ENCODE results near the gene ACTL8. TPM values are rescaled to one million over a fixed set of nuclear protein-coding genes. Genes with fewer than 3 reads are reported as not detected.
"Not testable (repeated sequence)": the region's sequence is repeated elsewhere in the genome, so short reads cannot be mapped to it uniquely, and the experiment has no call there.

ACTL8 gene
- total RNA-seq, 4 donors from 2014 or later = not detected

- H3K4me1 ChIP-seq = peaks cover 0 to 13% (median 3%) of the 10 kb centered on the region in 4 donors
- H3K9me3 ChIP-seq = no peaks in the 10 kb centered on the region
- 72 to 93% methylated on average over 3 of the region's 3 CpGs for WGBS, 2 donors
- no peak overlapping the region for H3K4me3 ChIP-seq
- no peaks in the 10 kb centered on the region for H3K36me3 ChIP-seq
- TF ChIP-seq EP300 (IDR thresholded peaks at IDR 0.05) = no peak
- TF ChIP-seq CTCF (IDR thresholded peaks at IDR 0.05) = no peak
- no peak for TF ChIP-seq POLR2A (IDR thresholded peaks at IDR 0.05)
- peaks cover 0 to 18% of the 10 kb centered on the region in 2 donors for H3K27me3 ChIP-seq
- no peak for DNase-seq (ENCODE audit: low spot score in 2 of 2)
- H3K27ac ChIP-seq = no peak overlapping the region
Measured at GRCh38 chr1:17745479-17745955, 9.6 kb upstream of the ACTL8 start.

- H3K4me1 ChIP-seq = peaks cover 0 to 13% (median 3%) of the 10 kb centered on the region in 4 donors
- 74 to 75% methylated on average over 2 of the region's 2 CpGs for WGBS, 2 donors
- not testable (repeated sequence) for H3K9me3 ChIP-seq; H3K4me3 ChIP-seq; H3K36me3 ChIP-seq; H3K27ac ChIP-seq; DNase-seq (ENCODE audit: low spot score in 2 of 2)
- peaks cover 0 to 15% of the 10 kb centered on the region in 2 donors for H3K27me3 ChIP-seq
Measured at GRCh38 chr1:17746281-17746680, 8.9 kb upstream of the ACTL8 start.

- WGBS, 2 donors = 80 to 82% methylated on average over 2 of the region's 2 CpGs
Measured at GRCh38 chr1:17746920-17747319, 8.2 kb upstream of the ACTL8 start.

GRCh38 chr1:17750333-17750732 lies 4.8 kb upstream of the ACTL8 start:
- Histone ChIP-seq H3K27me3 (no peaks in the 10 kb centered on the region), H3K36me3 (no peaks in the 10 kb centered on the region), H3K27ac (no peak overlapping the region), H3K4me3 (no peak overlapping the region), H3K4me1 (no peaks in the 10 kb centered on the region), H3K9me3 (peaks cover 0 to 12% (median 7%) of the 10 kb centered on the region in 4 donors)
- no peak for DNase-seq (ENCODE audit: low spot score in 2 of 2)
- TF ChIP-seq EP300 (IDR thresholded peaks at IDR 0.05) (no peak), CTCF (IDR thresholded peaks at IDR 0.05) (no peak), POLR2A (IDR thresholded peaks at IDR 0.05) (no peak)
- 66 to 73% methylated on average over 4 to 5 of the region's 5 CpGs for WGBS, 2 donors

More at GRCh38 chr1:17746920-17747319, 8.2 kb upstream of the ACTL8 start:
- H3K27ac ChIP-seq = no peak overlapping the region
- no peaks in the 10 kb centered on the region for H3K9me3 ChIP-seq
- H3K36me3 ChIP-seq = no peaks in the 10 kb centered on the region
- peaks cover 0 to 13% (median 3%) of the 10 kb centered on the region in 4 donors for H3K4me1 ChIP-seq
- H3K27me3 ChIP-seq = peaks cover 0 to 8% of the 10 kb centered on the region in 2 donors
- H3K4me3 ChIP-seq = no peak overlapping the region
- DNase-seq (ENCODE audit: low spot score in 2 of 2) = no peak
- TF ChIP-seq EP300 (IDR thresholded peaks at IDR 0.05) (no peak), CTCF (IDR thresholded peaks at IDR 0.05) (no peak), POLR2A (IDR thresholded peaks at IDR 0.05) (no peak)

- WGBS, 2 donors = 70 to 74% methylated on average over 4 of the region's 4 CpGs
- no peak overlapping the region for H3K27ac ChIP-seq
- H3K27me3 ChIP-seq = no peaks in the 10 kb centered on the region
- peaks cover 0 to 32% (median 10%) of the 10 kb centered on the region in 4 donors for H3K9me3 ChIP-seq
- no peaks in the 10 kb centered on the region for H3K4me1 ChIP-seq
- DNase-seq (ENCODE audit: low spot score in 2 of 2) = no peak
- H3K4me3 ChIP-seq = no peak overlapping the region
- no peak for TF ChIP-seq POLR2A (IDR thresholded peaks at IDR 0.05)
- TF ChIP-seq EP300 (IDR thresholded peaks at IDR 0.05) = no peak
- TF ChIP-seq CTCF (IDR thresholded peaks at IDR 0.05) = no peak
- H3K36me3 ChIP-seq = no peaks in the 10 kb centered on the region
Measured at GRCh38 chr1:17752356-17752755, 2.8 kb upstream of the ACTL8 start.

GRCh38 chr1:17757426-17757825 lies 2.3 kb downstream of the ACTL8 start:
- 88 to 90% methylated on average over 6 of the region's 6 CpGs for WGBS, 2 donors
- Histone ChIP-seq H3K27me3 (no peaks in the 10 kb centered on the region), H3K36me3 (no peaks in the 10 kb centered on the region), H3K4me1 (no peaks in the 10 kb centered on the region), H3K4me3 (no peak overlapping the region), H3K27ac (no peak overlapping the region), H3K9me3 (peaks cover 0 to 79% (median 14%) of the 10 kb centered on the region in 4 donors)
- DNase-seq (ENCODE audit: low spot score in 2 of 2) = no peak
- TF ChIP-seq CTCF (IDR thresholded peaks at IDR 0.05) (no peak), POLR2A (IDR thresholded peaks at IDR 0.05) (no peak), EP300 (IDR thresholded peaks at IDR 0.05) (no peak)

All from tibial nerve (tissue), 4 donors.